Measurements from ENCODE around the gene MAGEA6. TPM values are rescaled to one million over a fixed set of nuclear protein-coding genes. Genes with fewer than 3 reads are reported as not detected.
"Not testable (repeated sequence)": the region's sequence is repeated elsewhere in the genome, so short reads cannot be mapped to it uniquely, and the experiment has no call there.

Gene MAGEA6
- total RNA-seq, 1 experiment from 2014 or later: 1.6 TPM

GRCh38 chrX:152798945-152799344 is 29.5 kb upstream of the MAGEA6 start:
- H4K20me1 ChIP-seq (ENCODE audit: insufficient read depth, low read depth, low read length): no peaks in the 10 kb centered on the region

GRCh38 chrX:152787062-152787461 is 17.6 kb upstream of the MAGEA6 start:
- H3K27me3 ChIP-seq (ENCODE audit: low read length); H3K4me1 ChIP-seq (ENCODE audit: low read length); H3K4me2 ChIP-seq (ENCODE audit: low read depth, low read length, poor library complexity, severe bottlenecking); H2AFZ ChIP-seq (ENCODE audit: low read length); H3K36me3 ChIP-seq (ENCODE audit: insufficient read depth, low read length); H3K9ac ChIP-seq (ENCODE audit: low read length); DNase-seq; H3K4me3 ChIP-seq (ENCODE audit: low read length); H3K27ac ChIP-seq (ENCODE audit: low read length); H3K9me2 ChIP-seq (replicated peaks; ENCODE audit: insufficient read depth, low read length); H4K20me1 ChIP-seq (ENCODE audit: insufficient read depth, low read depth, low read length); H3K9me3 ChIP-seq (ENCODE audit: low read length); H3K79me2 ChIP-seq (ENCODE audit: low read length): not testable (repeated sequence)

More at GRCh38 chrX:152798945-152799344, 29.5 kb upstream of the MAGEA6 start:
- no peak overlapping the region for H3K9ac ChIP-seq (ENCODE audit: low read length)
- no peak overlapping the region for H3K4me2 ChIP-seq (ENCODE audit: low read depth, low read length, poor library complexity, severe bottlenecking)
- no peaks in the 10 kb centered on the region for H3K9me2 ChIP-seq (replicated peaks; ENCODE audit: insufficient read depth, low read length)
- H2AFZ ChIP-seq (ENCODE audit: low read length): no peak overlapping the region
- no peaks in the 10 kb centered on the region for H3K36me3 ChIP-seq (ENCODE audit: insufficient read depth, low read length)
- no peak overlapping the region for H3K4me3 ChIP-seq (ENCODE audit: low read length)
- no peaks in the 10 kb centered on the region for H3K27me3 ChIP-seq (ENCODE audit: low read length)
- H3K27ac ChIP-seq (ENCODE audit: low read length): no peak overlapping the region
- no peaks in the 10 kb centered on the region for H3K79me2 ChIP-seq (ENCODE audit: low read length)
- no peaks in the 10 kb centered on the region for H3K9me3 ChIP-seq (ENCODE audit: low read length)
- peaks cover 3% of the 10 kb centered on the region; the same call in 1 of the 2 replicates for H3K4me1 ChIP-seq (ENCODE audit: low read length)
- no peak for DNase-seq

- DNase-seq; H3K9ac ChIP-seq (ENCODE audit: low read length); H3K79me2 ChIP-seq (ENCODE audit: low read length); H3K9me2 ChIP-seq (replicated peaks; ENCODE audit: insufficient read depth, low read length); H2AFZ ChIP-seq (ENCODE audit: low read length); H4K20me1 ChIP-seq (ENCODE audit: insufficient read depth, low read depth, low read length); H3K4me2 ChIP-seq (ENCODE audit: low read depth, low read length, poor library complexity, severe bottlenecking); H3K27me3 ChIP-seq (ENCODE audit: low read length); H3K4me3 ChIP-seq (ENCODE audit: low read length); H3K4me1 ChIP-seq (ENCODE audit: low read length); H3K27ac ChIP-seq (ENCODE audit: low read length); H3K9me3 ChIP-seq (ENCODE audit: low read length); H3K36me3 ChIP-seq (ENCODE audit: insufficient read depth, low read length): not testable (repeated sequence)
Observed at GRCh38 chrX:152766562-152766961, 2.9 kb downstream of the MAGEA6 start.

GRCh38 chrX:152761582-152761981 is 7.9 kb downstream of the MAGEA6 start:
- H2AFZ ChIP-seq (ENCODE audit: low read length); H3K27me3 ChIP-seq (ENCODE audit: low read length); H3K9me2 ChIP-seq (replicated peaks; ENCODE audit: insufficient read depth, low read length); H3K4me1 ChIP-seq (ENCODE audit: low read length); H3K36me3 ChIP-seq (ENCODE audit: insufficient read depth, low read length); H3K9me3 ChIP-seq (ENCODE audit: low read length); H3K4me2 ChIP-seq (ENCODE audit: low read depth, low read length, poor library complexity, severe bottlenecking); H3K9ac ChIP-seq (ENCODE audit: low read length); H4K20me1 ChIP-seq (ENCODE audit: insufficient read depth, low read depth, low read length); DNase-seq; H3K4me3 ChIP-seq (ENCODE audit: low read length); H3K79me2 ChIP-seq (ENCODE audit: low read length); H3K27ac ChIP-seq (ENCODE audit: low read length): not testable (repeated sequence)

DNA sequence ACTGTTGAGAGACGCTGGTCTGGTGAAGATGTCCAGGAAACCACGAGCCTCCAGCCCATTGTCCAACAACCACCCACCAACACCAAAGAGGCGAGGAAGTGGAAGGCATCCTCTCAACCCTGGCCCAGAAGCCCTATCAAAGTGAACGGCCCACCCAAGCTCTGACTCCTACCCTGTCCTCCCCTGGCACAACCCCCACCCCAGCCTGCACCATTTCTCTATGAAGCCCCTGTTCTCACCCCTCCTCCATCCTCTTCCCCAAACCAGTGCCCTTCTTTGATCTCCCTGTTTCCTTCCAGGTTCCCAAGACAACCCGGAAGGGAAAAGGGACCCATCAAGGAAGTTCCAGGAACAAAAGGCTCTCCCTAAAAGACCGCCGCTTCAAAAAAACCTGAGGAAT is 9.9 kb downstream of the MAGEA6 start:
- not testable (repeated sequence) for H3K4me1 ChIP-seq (ENCODE audit: low read length); H3K9me3 ChIP-seq (ENCODE audit: low read length); H4K20me1 ChIP-seq (ENCODE audit: insufficient read depth, low read depth, low read length); H3K9ac ChIP-seq (ENCODE audit: low read length); DNase-seq; H3K9me2 ChIP-seq (replicated peaks; ENCODE audit: insufficient read depth, low read length); H3K27ac ChIP-seq (ENCODE audit: low read length); H3K4me3 ChIP-seq (ENCODE audit: low read length); H3K79me2 ChIP-seq (ENCODE audit: low read length); H3K27me3 ChIP-seq (ENCODE audit: low read length); H3K4me2 ChIP-seq (ENCODE audit: low read depth, low read length, poor library complexity, severe bottlenecking); H3K36me3 ChIP-seq (ENCODE audit: insufficient read depth, low read length); H2AFZ ChIP-seq (ENCODE audit: low read length)

DNA sequence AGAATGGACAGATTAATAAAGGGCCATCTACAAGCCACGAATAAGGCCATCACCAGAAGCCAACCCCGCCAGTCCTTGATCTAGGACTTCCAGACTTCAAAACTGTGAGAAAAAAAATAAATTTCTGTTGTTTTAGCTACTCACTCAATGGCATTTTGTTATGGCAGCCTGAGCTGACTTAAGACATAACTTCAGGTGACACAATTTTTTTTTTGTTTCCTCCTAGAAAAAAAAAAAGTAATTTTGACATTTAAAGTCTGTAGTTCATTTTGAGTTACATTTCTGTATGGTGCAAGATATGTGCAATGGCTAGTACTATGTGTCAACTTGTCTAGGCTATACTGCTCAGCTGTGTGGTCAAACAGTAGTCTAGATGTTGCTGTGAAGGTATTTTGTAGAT is 10.6 kb downstream of the MAGEA6 start, which contains the start of gene CSAG3:
Gene CSAG3 (plus strand): TSS at position 301 of the 400 bp plus-strand sequence.
- not testable (repeated sequence) for H2AFZ ChIP-seq (ENCODE audit: low read length); H3K4me2 ChIP-seq (ENCODE audit: low read depth, low read length, poor library complexity, severe bottlenecking); H3K9ac ChIP-seq (ENCODE audit: low read length); H3K9me3 ChIP-seq (ENCODE audit: low read length); H3K36me3 ChIP-seq (ENCODE audit: insufficient read depth, low read length); H3K4me3 ChIP-seq (ENCODE audit: low read length); H3K27me3 ChIP-seq (ENCODE audit: low read length); H3K4me1 ChIP-seq (ENCODE audit: low read length); H3K27ac ChIP-seq (ENCODE audit: low read length); H4K20me1 ChIP-seq (ENCODE audit: insufficient read depth, low read depth, low read length); H3K9me2 ChIP-seq (replicated peaks; ENCODE audit: insufficient read depth, low read length); DNase-seq; H3K79me2 ChIP-seq (ENCODE audit: low read length)

- H4K20me1 ChIP-seq (ENCODE audit: insufficient read depth, low read depth, low read length); H3K9me3 ChIP-seq (ENCODE audit: low read length); H3K27me3 ChIP-seq (ENCODE audit: low read length); H3K4me1 ChIP-seq (ENCODE audit: low read length); H3K36me3 ChIP-seq (ENCODE audit: insufficient read depth, low read length); H3K9ac ChIP-seq (ENCODE audit: low read length); H3K4me2 ChIP-seq (ENCODE audit: low read depth, low read length, poor library complexity, severe bottlenecking); H3K4me3 ChIP-seq (ENCODE audit: low read length); H3K79me2 ChIP-seq (ENCODE audit: low read length); DNase-seq; H3K27ac ChIP-seq (ENCODE audit: low read length); H2AFZ ChIP-seq (ENCODE audit: low read length); H3K9me2 ChIP-seq (replicated peaks; ENCODE audit: insufficient read depth, low read length): not testable (repeated sequence)
Observed at GRCh38 chrX:152754871-152755270, 14.6 kb downstream of the MAGEA6 start.

GRCh38 chrX:152753686-152754650 is 15.5 kb downstream of the MAGEA6 start, which contains the start of gene MAGEA2:
Gene MAGEA2, minus strand, starts transcription at chrX:152753842. Its CDS starts 2,479 bp downstream, at chrX:152751363.
- not testable (repeated sequence) for H3K4me2 ChIP-seq (ENCODE audit: low read depth, low read length, poor library complexity, severe bottlenecking); H2AFZ ChIP-seq (ENCODE audit: low read length); H3K9me3 ChIP-seq (ENCODE audit: low read length); H3K9me2 ChIP-seq (replicated peaks; ENCODE audit: insufficient read depth, low read length); H3K4me3 ChIP-seq (ENCODE audit: low read length); H3K27me3 ChIP-seq (ENCODE audit: low read length); DNase-seq; H3K4me1 ChIP-seq (ENCODE audit: low read length); H3K9ac ChIP-seq (ENCODE audit: low read length); H3K27ac ChIP-seq (ENCODE audit: low read length); H4K20me1 ChIP-seq (ENCODE audit: insufficient read depth, low read depth, low read length); H3K79me2 ChIP-seq (ENCODE audit: low read length); H3K36me3 ChIP-seq (ENCODE audit: insufficient read depth, low read length)

All from Karpas-422 (cell line).